Choroid plexus epithelial cell (primary cell): ENCODE data around the gene SLC25A30.
"Not testable (repeated sequence)": the region's sequence is repeated elsewhere in the genome, so short reads cannot be mapped to it uniquely, and the experiment has no call there.

ENCODE experiments used
- DNase-seq: peaks from one replicate; pipeline ENCODE4 v3.0.0-alpha.2; 2010; ENCODE audit warnings: low read depth
- H3K4me3 ChIP-seq: 2 replicates; pipeline ENCODE4 v1.5.1; 2011; ENCODE audit warnings: low read depth, mild to moderate bottlenecking, control low read depth, low read length, moderate library complexity
- CTCF ChIP-seq: conservative IDR thresholded peaks from 2 replicates; pipeline ENCODE4 v1.5.1; 2011; ENCODE audit warnings: low read depth, mild to moderate bottlenecking, control low read depth, inconsistent platforms, low read length, moderate library complexity

SLC25A30 gene

GRCh38 chr13:45433381-45433790 is 15.2 kb upstream of the SLC25A30 start:
- no peak overlapping the region for H3K4me3 ChIP-seq
- no peak for TF ChIP-seq CTCF
- DNase-seq, result no peak

- DNase-seq, result no peak
- TF ChIP-seq CTCF, result no peak
- no peak overlapping the region for H3K4me3 ChIP-seq
Measured at GRCh38 chr13:45432737-45433380, 14.7 kb upstream of the SLC25A30 start.

- DNase-seq, H3K4me3 ChIP-seq: not testable (repeated sequence)
Measured at GRCh38 chr13:45426056-45426841, 8.1 kb upstream of the SLC25A30 start.

GRCh38 chr13:45422731-45423292 is 4.6 kb upstream of the SLC25A30 start:
- TF ChIP-seq CTCF, result no peak
- no peak overlapping the region for H3K4me3 ChIP-seq
- no peak for DNase-seq

- no peak overlapping the region for H3K4me3 ChIP-seq
- no peak for TF ChIP-seq CTCF
- no peak for DNase-seq
Measured at GRCh38 chr13:45419945-45420344, 1.8 kb upstream of the SLC25A30 start.

- H3K4me3 ChIP-seq, DNase-seq: not testable (repeated sequence)
Measured at GRCh38 chr13:45419389-45419788, 1.2 kb upstream of the SLC25A30 start.

GRCh38 chr13:45416516-45417128 is 1.6 kb downstream of the SLC25A30 start:
- no peak for DNase-seq
- H3K4me3 ChIP-seq, result peak overlapping the region; percentile 84
- no peak for TF ChIP-seq CTCF
